GM12878 (cell line): ENCODE data around the gene TNFRSF1A. TPM values are rescaled to one million over a fixed set of nuclear protein-coding genes. Genes with fewer than 3 reads are reported as not detected.

Source experiments
- ATAC-seq: fragments of 200-7000 bp; cut with Tn5 transposase; 3 replicates; pipeline ENCODE4 v1.9.1; 2020; ENCODE audit warnings: mild to moderate bottlenecking, moderate library complexity
- BruUV-seq: library from RNA; stranded (reverse); fragments of 400-500 nt; replicated peaks from 2 replicates; lab custom pipeline; 2021; lab: Mats Ljungman, UMichigan
- CTCF ChIA-PET: fragments of 300-600 bp; sonication (Branson Sonifier 250); formaldehyde crosslinking; extraction: SDS; loops from one replicate; lab custom pipeline; 2021; ENCODE audit warnings: inconsistent platforms; lab: Yijun Ruan, JAX
- POLR2A ChIA-PET: fragments of 350-600 bp; formaldehyde crosslinking; extraction: SDS; loops from one replicate; lab custom pipeline; 2021; ENCODE audit warnings: inconsistent platforms; lab: Charles Lee
- RAD21 ChIA-PET: fragments of 300-600 bp; sonication (Branson Sonifier 250); formaldehyde crosslinking; loops from one replicate; lab custom pipeline; 2023; ENCODE audit warnings: antibody characterized with exemption; ENCODE audit not compliant: unreplicated experiment; lab: Charles Lee
- SMC1A ChIA-PET: fragments of 300-600 bp; sonication (Branson Sonifier 250); formaldehyde crosslinking; loops from one replicate; lab custom pipeline; 2023; ENCODE audit not compliant: unreplicated experiment, uncharacterized antibody; lab: Charles Lee
- DNase-seq: peaks from one replicate; pipeline ENCODE4 v3.0.0-alpha.2; 2011; ENCODE audit warnings: low read depth, low spot score
- FAIRE-seq: peaks from 3 replicates; lab custom pipeline; 2011; peaks lifted over from hg19 to GRCh38; lab: Jason Lieb, UNC
- H2AFZ ChIP-seq: 2 replicates; pipeline ENCODE4 v1.6.0; 2011; ENCODE audit warnings: low read depth, low read length, control low read depth; ENCODE audit not compliant: control insufficient read depth
- H3K27ac ChIP-seq: 2 replicates; pipeline ENCODE4 v1.5.1; 2011; ENCODE audit warnings: control low read depth; ENCODE audit not compliant: control insufficient read depth, insufficient read depth
- H3K27me3 ChIP-seq, 2 experiments: replicated peaks in 1 of 2; 2 replicates each; pipeline versions ENCODE4 v1.6.0 to v1.6.1; 2011; ENCODE audit warnings: low read length in 1 of 2; ENCODE audit not compliant: control insufficient read depth in 2 of 2, insufficient read depth in 2 of 2
- H3K36me3 ChIP-seq, 2 experiments: 2 replicates each; pipeline ENCODE4 v1.5.1; 2011; ENCODE audit warnings: low read length in 1 of 2; ENCODE audit not compliant: control insufficient read depth in 2 of 2, insufficient read depth in 2 of 2
- H3K4me1 ChIP-seq: 2 replicates; pipeline ENCODE4 v1.6.1; 2011; ENCODE audit warnings: mild to moderate bottlenecking, low read length, moderate library complexity, mixed read lengths; ENCODE audit not compliant: control insufficient read depth, insufficient read depth
- H3K4me2 ChIP-seq: 2 replicates; pipeline ENCODE4 v1.6.0; 2011; ENCODE audit warnings: control low read depth; ENCODE audit not compliant: control insufficient read depth, insufficient read depth
- H3K4me3 ChIP-seq: fragments of 200-600 bp; sonication (generic); 2 replicates; pipeline ENCODE4 v1.5.1; 2016
- H3K79me2 ChIP-seq: 2 replicates; pipeline ENCODE4 v1.6.0; 2011; ENCODE audit warnings: low read length; ENCODE audit not compliant: control insufficient read depth, insufficient read depth
- H3K9ac ChIP-seq: 2 replicates; pipeline ENCODE4 v1.8.0; 2011; ENCODE audit warnings: low read length, control low read depth, mixed read lengths; ENCODE audit not compliant: control insufficient read depth, insufficient read depth
- H3K9me3 ChIP-seq: replicated peaks from 3 replicates; pipeline ENCODE4 v1.5.1; 2011; ENCODE audit warnings: mild to moderate bottlenecking, low read length; ENCODE audit not compliant: control insufficient read depth, insufficient read depth
- H4K20me1 ChIP-seq: 2 replicates; pipeline ENCODE4 v1.6.0; 2011; ENCODE audit not compliant: control insufficient read depth, insufficient read depth
- ATF2 ChIP-seq: IDR thresholded peaks from 2 replicates; pipeline ENCODE4 v1.6.1; 2012; ENCODE audit warnings: low read length, inconsistent platforms
- ATF7 ChIP-seq: fragments of 450-650 bp; IDR thresholded peaks from 2 replicates; pipeline ENCODE4 v1.6.1; 2016; ENCODE audit warnings: low read depth, mild to moderate bottlenecking
- CHD4 ChIP-seq: fragments of 200-600 bp; sonication (generic); IDR thresholded peaks from 2 replicates; pipeline ENCODE4 v1.6.1; 2016; ENCODE audit warnings: mild to moderate bottlenecking
- EED ChIP-seq: sonication (generic); IDR thresholded peaks from 2 replicates; pipeline ENCODE4 v1.6.1; 2016; ENCODE audit warnings: antibody characterized with exemption, low read depth
- EGR1 ChIP-seq, 2 experiments: IDR thresholded peaks; 1 replicate in 1 of 2; 2 replicates in 1 of 2; pipeline ENCODE4 v1.6.1; 2011 to 2012; ENCODE audit warnings: low read depth in 2 of 2, low read length in 2 of 2, borderline replicate concordance in 1 of 2, mild to moderate bottlenecking in 1 of 2, moderate library complexity in 1 of 2
- HDGF ChIP-seq: fragments of 450-650 bp; IDR thresholded peaks from 2 replicates; pipeline ENCODE4 v1.6.1; 2016; ENCODE audit warnings: antibody characterized with exemption
- NFYA ChIP-seq: IDR thresholded peaks from 2 replicates; pipeline ENCODE4 v1.6.1; 2011; ENCODE audit warnings: low read depth, mild to moderate bottlenecking, low read length, improper control_type of control experiment, borderline replicate concordance
- NR2C2 ChIP-seq: IDR thresholded peaks from 2 replicates; pipeline ENCODE4 v1.6.1; 2011; ENCODE audit warnings: borderline replicate concordance, low read depth; ENCODE audit not compliant: control insufficient read depth, insufficient read length
- PAX5 ChIP-seq: IDR thresholded peaks from 2 replicates; pipeline ENCODE4 v1.6.1; 2011; ENCODE audit warnings: low read depth, low read length, borderline replicate concordance
- SMC3 ChIP-seq: IDR thresholded peaks from 2 replicates; pipeline ENCODE4 v1.6.1; 2011; ENCODE audit warnings: low read length, improper control_type of control experiment, borderline replicate concordance
- TCF7 ChIP-seq: IDR thresholded peaks from 2 replicates; pipeline ENCODE4 v1.6.1; 2014; ENCODE audit warnings: antibody characterized with exemption, borderline replicate concordance
- ZBTB33 ChIP-seq: fragments of 450-650 bp; IDR thresholded peaks from 2 replicates; pipeline ENCODE4 v1.6.1; 2017; ENCODE audit warnings: mild to moderate bottlenecking
- ZBTB4 ChIP-seq: fragments of 450-650 bp; formaldehyde crosslinking; IDR thresholded peaks from 2 replicates; pipeline ENCODE4 v1.4.0; 2022; ENCODE audit warnings: mild to moderate bottlenecking, moderate library complexity
- ZNF207 ChIP-seq: fragments of 450-650 bp; IDR thresholded peaks from 2 replicates; pipeline ENCODE4 v1.6.1; 2014; ENCODE audit warnings: antibody characterized with exemption, mild to moderate bottlenecking, borderline replicate concordance
- ZZZ3 ChIP-seq: IDR thresholded peaks from 2 replicates; pipeline ENCODE4 v1.6.1; 2011; ENCODE audit warnings: low read depth; ENCODE audit not compliant: control insufficient read depth, insufficient read length
- WGBS: methylation state at CpG from one replicate; pipeline ENCODE4 v1.1.6; 2016; ENCODE audit warnings: low lambda C conversion rate; ENCODE audit not compliant: insufficient replicate concordance, insufficient coverage; ENCODE audit errors: missing lambda C conversion rate; 5-methylcytosine and 5-hydroxymethylcytosine counted together
- in situ Hi-C: fragments of 300-500 bp; cut with MboI; formaldehyde crosslinking; loops from 9 replicates; pipeline ENCODE4 v1.14.3; 2018; ENCODE audit warnings: mixed read lengths
- intact Hi-C: fragments of 100-400 bp; cut with micrococcal nuclease; formaldehyde crosslinking; loops from one replicate; pipeline ENCODE4 v1.14.2; 2022; ENCODE audit not compliant: unreplicated experiment
- polyA plus RNA-seq, 11 experiments: library from polyadenylated mRNA; depleted of rRNA in 4 of 11; unstranded in 6 of 11; stranded (reverse) in 5 of 11; fragments of >200 nt; fragmentation: Nextera tagmentation in 4 of 11; fragmentation: Illumina TruSeq in 1 of 11; extraction: Ambion mirVana in 4 of 11; extraction: Trizol in 1 of 11; gene quantifications; 1 replicate in 1 of 11; 2 replicates in 10 of 11; pipeline versions ENCODE4 v1.2.1 to v1.2.3, GENCODE V29; 2011 to 2016; ENCODE audit warnings: inconsistent platforms in 2 of 11, missing spikeins in 2 of 11, low read depth in 1 of 11
- total RNA-seq, 4 experiments: library from RNA; depleted of rRNA in 3 of 4; stranded (reverse); fragments of >200 nt in 3 of 4; fragmentation: Illumina TruSeq in 1 of 4; extraction: Trizol in 1 of 4; gene quantifications; 2 replicates each; pipeline versions ENCODE4 v1.2.1 to v1.2.3, GENCODE V29; 2013 to 2021

TNFRSF1A gene
- total and polyA plus RNA-seq, 10 of the 15 experiments (the other 5 are each of a cell fraction or from before 2014, with no cell fraction given): 0.24 to 16.5 (median 13.0) TPM

GRCh38 chr12:6285532-6286306 lies 56.2 kb downstream of the TNFRSF1A start:
- ChIA-PET POLR2A (no interaction called here), SMC1A (interaction anchor here (0.7 to 10.3 kb wide), 26 partner anchors 9 to 298 kb away, joined by 3 to 107 read pairs (median 4); partner anchors contain the start of gene CD9), RAD21 (interaction anchor here (0.8 to 4.4 kb wide), 22 partner anchors 9 to 297 kb away, joined by 3 to 38 read pairs (median 4); no protein-coding TSS in a partner anchor), CTCF (interaction anchor here (0.7 to 8.0 kb wide), 29 partner anchors 8 to 535 kb away, joined by 3 to 147 read pairs (median 6); partner anchors contain the start of gene CD9)
- in situ Hi-C loops: loop anchor here (5.0 kb wide), 2 partner anchors 223 to 298 kb away; no protein-coding TSS in a partner anchor
- H3K27me3 ChIP-seq: no peaks in the 10 kb centered on the region; a peak in 1 of 4 replicates
- ATAC-seq (no peak), FAIRE-seq (no peak), DNase-seq (no peak)
- BruUV-seq: no TSS peak
- no peak overlapping the region for H2AFZ ChIP-seq
- no peak overlapping the region for H3K9ac ChIP-seq
- intact Hi-C loops: loop anchor here (1.0 to 2.0 kb wide), 3 partner anchors 90 to 297 kb away; no protein-coding TSS in a partner anchor
- H3K9me3 ChIP-seq: no peaks in the 10 kb centered on the region
- no peaks in the 10 kb centered on the region for H4K20me1 ChIP-seq
- no peak overlapping the region for H3K4me3 ChIP-seq
- 0% methylated on average over 1 of the region's 1 CpG for WGBS
- H3K36me3 ChIP-seq: no peaks in the 10 kb centered on the region
- no peak overlapping the region for H3K4me2 ChIP-seq
- no peaks in the 10 kb centered on the region for H3K4me1 ChIP-seq
- no peak overlapping the region for H3K27ac ChIP-seq
- H3K79me2 ChIP-seq: no peaks in the 10 kb centered on the region
- no peak for TF ChIP-seq ATF7
- no peak for TF ChIP-seq ZBTB33
- TF ChIP-seq HDGF: no peak
- no peak for TF ChIP-seq SMC3
- no peak for TF ChIP-seq ZNF207
- TF ChIP-seq ZZZ3: no peak
- TF ChIP-seq NR2C2: no peak
- no peak for TF ChIP-seq EED
- TF ChIP-seq PAX5: no peak
- no peak for TF ChIP-seq NFYA
- TF ChIP-seq ATF2: no peak
- no peak for TF ChIP-seq CHD4
- no peak for TF ChIP-seq ZBTB4 (CRISPR knock-in tag)
- no peak for TF ChIP-seq TCF7
- no peak for TF ChIP-seq EGR1 (IDR thresholded peaks at IDR 0.05; ENCODE audit: borderline replicate concordance in 1 of 2, low read depth in 2 of 2, low read length in 2 of 2)
